Panc1 (cell line): ENCODE measurements around the gene FAAP20.

Experiments
- CTCF ChIP-seq: fragments of 450-650 bp; IDR thresholded peaks from 2 replicates; pipeline ENCODE4 v1.5.1; 2017; ENCODE audit warnings: mild to moderate bottlenecking
- POLR2AphosphoS5 ChIP-seq: IDR thresholded peaks from 2 replicates; pipeline ENCODE4 v1.6.1; 2012; ENCODE audit warnings: mild to moderate bottlenecking, low read depth, low read length, moderate library complexity
- REST ChIP-seq, 2 experiments: IDR thresholded peaks; 2 replicates each; pipeline ENCODE4 v1.6.1; 2011 to 2012; ENCODE audit warnings: low read depth in 2 of 2, control low read depth in 1 of 2, low read length in 1 of 2, mild to moderate bottlenecking in 1 of 2, moderate library complexity in 1 of 2; ENCODE audit not compliant: insufficient read depth in 1 of 2

GRCh38 chr1:2156866-2157265 lies 37.7 kb downstream of the FAAP20 start:
- no peak for TF ChIP-seq POLR2AphosphoS5
- TF ChIP-seq CTCF: no peak
- no peak for TF ChIP-seq REST (IDR thresholded peaks at IDR 0.05; ENCODE audit: insufficient read depth in 1 of 2, low read depth in 2 of 2, low read length in 1 of 2)
